Hepatocyte (in vitro differentiated cells): ENCODE measurements around the gene SPRED2. TPM values are rescaled to one million over a fixed set of nuclear protein-coding genes. Genes with fewer than 3 reads are reported as not detected.

ENCODE experiments used
- DNase-seq: peaks from one replicate; pipeline ENCODE4 v3.0.0-alpha.2; 2016; ENCODE audit warnings: low spot score
- H2AFZ ChIP-seq: fragments of 200-600 bp; sonication (generic); 2 replicates; pipeline ENCODE4 v1.6.0; 2016; ENCODE audit warnings: antibody characterized with exemption, mild to moderate bottlenecking
- H3K27ac ChIP-seq: fragments of 200-600 bp; sonication (generic); 2 replicates; pipeline ENCODE4 v1.5.1; 2016; ENCODE audit warnings: mild to moderate bottlenecking
- H3K27me3 ChIP-seq: fragments of 200-600 bp; sonication (generic); 2 replicates; pipeline ENCODE4 v1.6.1; 2016
- H3K36me3 ChIP-seq: fragments of 200-600 bp; sonication (generic); replicated peaks from 2 replicates; pipeline ENCODE4 v1.5.1; 2016; ENCODE audit warnings: low read depth; ENCODE audit not compliant: insufficient read depth
- H3K4me1 ChIP-seq: fragments of 200-600 bp; sonication (generic); 2 replicates; pipeline ENCODE4 v1.5.1; 2016; ENCODE audit warnings: mild to moderate bottlenecking, moderate library complexity; ENCODE audit not compliant: insufficient read depth
- H3K4me2 ChIP-seq: fragments of 200-600 bp; sonication (generic); 2 replicates; pipeline ENCODE4 v1.6.0; 2016
- H3K4me3 ChIP-seq: fragments of 200-600 bp; sonication (generic); 2 replicates; pipeline ENCODE4 v1.5.1; 2016; ENCODE audit warnings: mild to moderate bottlenecking
- H3K79me2 ChIP-seq: fragments of 200-600 bp; sonication (generic); 2 replicates; pipeline ENCODE4 v1.6.0; 2017; ENCODE audit warnings: mild to moderate bottlenecking
- H3K9me2 ChIP-seq: fragments of 200-600 bp; sonication (generic); replicated peaks from 2 replicates; pipeline ENCODE4 v1.6.0; 2017; ENCODE audit warnings: mild to moderate bottlenecking; ENCODE audit not compliant: insufficient read depth
- H3K9me3 ChIP-seq: fragments of 200-600 bp; sonication (generic); 2 replicates; pipeline ENCODE4 v1.5.1; 2016; ENCODE audit warnings: low read depth, mild to moderate bottlenecking
- H4K20me1 ChIP-seq: fragments of 200-600 bp; sonication (generic); 2 replicates; pipeline ENCODE4 v1.6.0; 2016; ENCODE audit warnings: mild to moderate bottlenecking; ENCODE audit not compliant: insufficient read depth, poor library complexity, severe bottlenecking
- EZH2 ChIP-seq: fragments of 200-600 bp; sonication (generic); IDR thresholded peaks from 2 replicates; pipeline ENCODE4 v1.6.1; 2016; ENCODE audit warnings: antibody characterized with exemption, mild to moderate bottlenecking, borderline replicate concordance
- EZH2phosphoT487 ChIP-seq: fragments of 200-600 bp; sonication (generic); IDR thresholded peaks from one replicate; pipeline ENCODE4 v1.6.1; 2018; ENCODE audit warnings: antibody characterized with exemption, mild to moderate bottlenecking, low read depth, moderate library complexity; ENCODE audit not compliant: unreplicated experiment, severe bottlenecking
- WGBS: methylation state at CpG from one replicate; pipeline ENCODE4 v1.1.6; 2016; ENCODE audit warnings: low lambda C conversion rate; ENCODE audit errors: missing lambda C conversion rate; 5-methylcytosine and 5-hydroxymethylcytosine counted together
- polyA plus RNA-seq: library from polyadenylated mRNA; unstranded; fragments of >200 nt; fragmentation: Nextera tagmentation; extraction: Ambion mirVana; gene quantifications from 2 replicates; pipeline ENCODE4 v1.2.1, GENCODE V29; 2016
- total RNA-seq: library from RNA; depleted of rRNA; stranded (reverse); fragments of >200 nt; gene quantifications from 2 replicates; pipeline ENCODE4 v1.2.3, GENCODE V29; 2014
- TF ChIP-seq, protein P1 (sequence below): fragments of 200-600 bp; sonication (generic); IDR thresholded peaks from 2 replicates; pipeline ENCODE4 v1.5.1; 2016; ENCODE audit warnings: antibody characterized with exemption, mild to moderate bottlenecking; ENCODE audit not compliant: poor library complexity

The SPRED2 gene
- total and polyA plus RNA-seq, 2 experiments from 2014 or later: 12.7 to 14.1 TPM

DNA sequence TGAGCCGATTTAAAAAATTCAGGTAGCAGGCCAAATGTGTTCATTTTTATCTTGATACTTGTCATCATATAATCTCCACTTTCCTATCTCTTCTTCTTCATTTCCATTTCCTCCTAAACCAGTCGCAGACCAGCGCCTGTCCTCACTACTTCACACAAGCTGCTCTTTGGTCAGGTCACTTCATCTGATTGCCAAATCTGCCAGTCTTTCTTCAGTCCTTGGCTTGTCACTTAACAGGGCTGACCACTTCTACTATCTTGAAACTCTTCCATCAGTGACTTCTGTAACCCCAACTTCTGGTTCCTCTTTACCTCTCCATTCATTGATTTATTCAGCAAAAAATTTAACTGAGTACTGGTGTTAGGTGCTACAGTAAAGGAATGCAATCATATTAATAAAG is 18.0 kb upstream of the SPRED2 start:
- DNase-seq: no peak
- Histone ChIP-seq H3K4me2 (no peak overlapping the region), H3K4me1 (no peaks in the 10 kb centered on the region), H3K27me3 (no peaks in the 10 kb centered on the region), H3K9me2 (no peaks in the 10 kb centered on the region), H3K36me3 (no peaks in the 10 kb centered on the region), H3K4me3 (no peak overlapping the region), H3K27ac (no peak overlapping the region), H4K20me1 (no peaks in the 10 kb centered on the region), H3K9me3 (no peaks in the 10 kb centered on the region), H3K79me2 (no peaks in the 10 kb centered on the region), H2AFZ (no peak overlapping the region)
- no peak for TF ChIP-seq EZH2
- TF ChIP-seq, protein P1, sequence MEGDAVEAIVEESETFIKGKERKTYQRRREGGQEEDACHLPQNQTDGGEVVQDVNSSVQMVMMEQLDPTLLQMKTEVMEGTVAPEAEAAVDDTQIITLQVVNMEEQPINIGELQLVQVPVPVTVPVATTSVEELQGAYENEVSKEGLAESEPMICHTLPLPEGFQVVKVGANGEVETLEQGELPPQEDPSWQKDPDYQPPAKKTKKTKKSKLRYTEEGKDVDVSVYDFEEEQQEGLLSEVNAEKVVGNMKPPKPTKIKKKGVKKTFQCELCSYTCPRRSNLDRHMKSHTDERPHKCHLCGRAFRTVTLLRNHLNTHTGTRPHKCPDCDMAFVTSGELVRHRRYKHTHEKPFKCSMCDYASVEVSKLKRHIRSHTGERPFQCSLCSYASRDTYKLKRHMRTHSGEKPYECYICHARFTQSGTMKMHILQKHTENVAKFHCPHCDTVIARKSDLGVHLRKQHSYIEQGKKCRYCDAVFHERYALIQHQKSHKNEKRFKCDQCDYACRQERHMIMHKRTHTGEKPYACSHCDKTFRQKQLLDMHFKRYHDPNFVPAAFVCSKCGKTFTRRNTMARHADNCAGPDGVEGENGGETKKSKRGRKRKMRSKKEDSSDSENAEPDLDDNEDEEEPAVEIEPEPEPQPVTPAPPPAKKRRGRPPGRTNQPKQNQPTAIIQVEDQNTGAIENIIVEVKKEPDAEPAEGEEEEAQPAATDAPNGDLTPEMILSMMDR: no peak
- TF ChIP-seq EZH2phosphoT487: no peak
- 84% methylated on average over 3 of the region's 3 CpGs for WGBS

DNA sequence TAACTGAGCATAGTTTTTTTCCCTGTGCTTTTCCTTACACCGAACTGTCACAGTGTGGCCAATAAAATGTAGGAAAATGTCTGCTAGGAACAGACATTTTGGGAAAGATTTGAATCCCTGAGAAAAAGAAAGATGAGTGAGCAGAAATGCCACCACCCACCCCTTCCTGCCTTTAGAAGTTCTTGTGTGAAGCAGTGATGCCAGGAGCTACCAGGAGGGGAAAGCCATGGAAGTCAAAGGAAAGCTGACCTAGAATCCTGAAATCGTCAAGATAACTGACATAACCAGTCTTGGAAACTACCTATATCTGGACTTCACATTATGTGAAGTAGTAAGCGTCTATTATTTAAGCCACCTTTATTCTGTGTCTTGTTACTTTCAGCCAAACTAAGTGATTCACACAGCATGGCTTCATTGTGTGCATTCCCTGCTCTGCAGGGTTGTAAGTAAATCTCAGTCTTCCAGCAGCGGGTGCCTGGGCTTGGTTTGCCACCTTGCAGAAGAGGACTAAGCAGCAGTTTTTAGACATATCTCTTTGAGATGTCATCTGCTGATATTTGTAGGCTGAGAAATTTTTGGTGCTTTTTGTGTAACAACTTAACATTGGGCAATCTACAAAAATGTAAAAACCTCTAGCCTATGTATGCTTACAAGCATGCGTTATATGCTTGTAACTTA is 11.2 kb upstream of the SPRED2 start:
- WGBS: 86% methylated on average over 5 of the region's 5 CpGs
- DNase-seq: no peak
- Histone ChIP-seq H3K36me3 (no peaks in the 10 kb centered on the region), H3K9me3 (no peaks in the 10 kb centered on the region), H3K79me2 (no peaks in the 10 kb centered on the region), H3K27ac (no peak overlapping the region), H3K27me3 (no peaks in the 10 kb centered on the region), H3K9me2 (no peaks in the 10 kb centered on the region), H3K4me1 (no peaks in the 10 kb centered on the region), H3K4me3 (no peak overlapping the region), H4K20me1 (no peaks in the 10 kb centered on the region), H2AFZ (no peak overlapping the region), H3K4me2 (no peak overlapping the region)
- TF ChIP-seq EZH2phosphoT487: no peak
- no peak for TF ChIP-seq EZH2
- TF ChIP-seq, protein P1: no peak

DNA sequence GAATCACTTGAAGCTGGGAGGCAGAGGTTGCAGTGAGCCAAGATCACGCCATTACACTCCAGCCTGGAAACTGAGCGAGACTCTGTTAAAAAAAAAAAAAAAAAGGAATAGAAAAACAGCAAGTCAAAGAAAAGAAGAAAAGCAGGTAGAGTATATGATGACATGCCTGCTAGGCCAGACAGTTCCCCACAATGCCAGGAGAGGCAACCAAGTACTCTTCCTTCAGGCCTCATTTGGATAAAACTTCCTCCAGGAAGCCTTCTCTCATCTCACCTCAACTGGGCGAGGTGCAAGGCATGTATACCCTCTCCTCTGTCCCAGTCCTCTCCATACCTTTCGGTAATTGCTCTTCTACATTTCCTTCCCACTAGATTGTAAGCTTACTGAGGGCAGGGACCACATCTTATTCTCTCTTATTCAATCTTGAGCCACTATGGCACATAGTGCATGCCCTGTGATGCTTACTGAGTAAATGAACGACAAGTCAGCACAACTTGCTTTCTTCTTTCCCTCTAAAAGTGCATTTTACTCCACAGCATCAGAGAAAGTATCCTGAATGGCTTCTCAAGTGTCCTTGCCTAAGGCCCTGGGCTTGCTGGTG is 10.1 kb upstream of the SPRED2 start:
- Histone ChIP-seq H3K27me3 (no peaks in the 10 kb centered on the region), H3K79me2 (no peaks in the 10 kb centered on the region), H3K4me1 (no peaks in the 10 kb centered on the region), H3K27ac (no peak overlapping the region), H4K20me1 (no peaks in the 10 kb centered on the region), H3K4me2 (no peak overlapping the region), H3K9me3 (no peaks in the 10 kb centered on the region), H3K36me3 (no peaks in the 10 kb centered on the region), H3K9me2 (no peaks in the 10 kb centered on the region), H2AFZ (no peak overlapping the region), H3K4me3 (no peak overlapping the region)
- WGBS: 96% methylated on average over 5 of the region's 5 CpGs
- DNase-seq: no peak
- TF ChIP-seq EZH2: no peak
- TF ChIP-seq, protein P1: no peak
- TF ChIP-seq EZH2phosphoT487: no peak
